Glomerular visceral epithelial cell (primary cell): ENCODE data around the gene CLIC6.

ENCODE experiments used
- DNase-seq: peaks from one replicate; pipeline ENCODE4 v3.0.0-alpha.2; 2016; ENCODE audit errors: extremely low spot score

The CLIC6 gene

DNA sequence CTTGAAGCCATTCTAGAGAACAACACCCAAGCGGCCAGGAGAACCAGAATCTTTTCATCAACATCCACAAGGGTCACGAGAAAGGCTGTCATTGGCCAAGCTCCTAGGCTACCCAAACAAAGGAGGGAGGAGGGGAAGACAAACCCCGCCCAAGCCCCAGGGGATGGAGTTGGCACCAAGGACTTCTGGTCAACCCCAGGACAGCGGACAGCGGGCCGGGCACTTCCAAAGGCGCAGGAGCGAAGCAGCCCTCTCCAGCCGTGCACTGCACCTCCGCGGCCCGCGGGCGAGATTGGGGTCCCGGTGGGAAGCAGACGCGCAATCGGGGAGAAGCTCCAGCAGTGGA is at the start of gene CLIC6:
Gene CLIC6 (plus strand): TSS at position 192 of the 346 bp plus-strand sequence. CDS start 395 bp downstream, outside the sequence.
- no peak for DNase-seq

DNA sequence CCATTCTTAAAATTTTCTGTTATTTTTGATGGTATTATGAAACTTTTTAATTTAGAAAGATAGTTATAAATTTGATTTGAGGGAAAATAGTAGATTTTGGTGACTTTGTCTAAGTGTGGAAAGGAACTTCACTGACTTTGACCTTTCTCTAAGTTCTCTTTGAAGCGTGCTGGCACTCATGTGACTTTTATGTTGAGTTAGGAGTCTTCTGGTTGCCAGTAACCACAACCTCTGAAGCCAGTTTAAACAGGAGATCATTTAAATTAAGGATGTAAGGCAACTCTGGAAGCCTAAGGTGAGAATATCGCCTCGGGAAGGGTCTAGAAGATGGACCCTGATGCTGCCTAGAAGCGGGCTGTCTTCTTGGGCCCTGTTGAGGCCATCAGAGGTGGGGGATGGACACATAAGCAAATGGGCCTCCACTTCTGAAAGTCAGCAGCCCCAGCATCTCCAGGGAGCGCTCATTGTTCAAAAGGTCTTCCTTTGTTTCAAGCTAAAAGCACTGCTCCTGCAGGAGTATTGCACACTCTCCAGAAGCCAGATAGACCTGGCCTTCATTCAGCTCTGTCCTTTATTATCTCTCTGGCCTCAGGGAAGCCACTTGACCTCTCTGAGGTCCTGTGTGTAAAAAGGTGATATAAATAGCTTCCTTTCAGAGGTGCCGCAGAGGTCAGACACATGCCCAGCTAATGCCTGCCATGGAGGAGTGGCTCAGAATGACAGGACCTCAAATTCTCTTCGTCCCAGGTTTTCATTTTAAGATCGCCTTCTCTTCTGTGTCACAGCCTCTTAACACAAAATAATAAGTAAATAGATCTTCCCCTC is 48.7 kb upstream of the CLIC6 start:
- DNase-seq = no peak

DNA sequence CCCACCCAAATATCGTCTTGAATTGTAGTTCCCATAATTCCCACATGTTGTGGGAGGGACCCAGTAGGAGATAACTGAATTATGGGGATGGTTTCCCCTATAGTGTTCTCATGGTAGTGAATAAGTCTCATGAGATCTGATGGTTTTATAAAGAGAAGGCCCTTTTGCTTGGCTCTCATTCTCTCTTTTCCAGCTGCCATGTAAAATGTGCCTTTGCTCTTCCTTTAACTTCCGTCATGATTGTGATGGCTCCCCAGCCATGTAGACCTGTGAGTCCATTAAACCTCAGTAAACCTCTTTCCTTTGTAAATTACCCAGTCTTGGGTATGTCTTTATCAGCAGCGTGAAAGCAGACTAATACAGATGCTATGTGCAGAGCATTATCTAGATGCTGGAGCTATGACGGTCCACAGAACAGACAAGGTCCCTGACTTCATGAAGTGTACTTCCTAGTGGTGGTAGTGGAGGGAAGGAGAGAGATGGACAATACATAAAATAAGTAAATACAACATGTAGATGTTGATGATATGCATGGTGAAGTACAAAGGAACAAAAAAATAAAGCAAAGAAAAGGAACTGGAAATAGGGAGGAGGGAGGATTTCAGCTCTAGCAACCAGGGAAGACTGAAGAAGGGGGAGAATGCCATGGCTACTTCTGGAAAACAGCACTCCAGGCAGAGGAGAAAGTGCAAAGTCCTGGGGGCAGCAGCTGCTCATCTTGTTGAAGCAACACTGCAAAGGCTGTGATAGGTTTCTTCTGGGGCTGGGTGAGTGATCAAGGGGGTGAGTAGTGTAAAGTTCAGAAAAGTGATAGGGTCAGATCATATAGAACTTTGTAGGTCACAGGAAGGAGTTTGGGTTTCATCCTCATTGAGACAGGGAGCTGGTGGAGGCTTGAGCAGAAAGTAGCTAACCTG is 47.1 kb upstream of the CLIC6 start:
- no peak for DNase-seq

DNA sequence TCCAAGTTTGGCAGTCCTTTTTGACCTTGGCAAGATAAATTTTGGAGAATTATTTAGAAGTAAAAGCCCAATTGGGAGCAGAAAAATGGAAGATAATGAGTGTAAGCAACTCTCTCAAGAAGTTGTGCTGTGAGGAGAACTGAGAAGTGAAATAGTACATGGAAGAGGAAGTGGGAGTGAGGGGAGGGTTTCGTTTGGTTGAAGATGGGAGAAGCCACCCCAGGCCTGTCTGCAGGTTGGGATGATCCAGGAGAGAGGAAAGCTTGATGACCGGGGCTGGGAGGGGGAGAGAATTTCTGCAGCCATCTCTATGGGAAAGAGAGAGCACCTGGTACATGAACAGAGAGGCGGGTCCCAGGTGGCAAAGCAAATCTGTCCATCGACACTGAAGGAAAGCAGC is 45.3 kb upstream of the CLIC6 start:
- no peak for DNase-seq

DNA sequence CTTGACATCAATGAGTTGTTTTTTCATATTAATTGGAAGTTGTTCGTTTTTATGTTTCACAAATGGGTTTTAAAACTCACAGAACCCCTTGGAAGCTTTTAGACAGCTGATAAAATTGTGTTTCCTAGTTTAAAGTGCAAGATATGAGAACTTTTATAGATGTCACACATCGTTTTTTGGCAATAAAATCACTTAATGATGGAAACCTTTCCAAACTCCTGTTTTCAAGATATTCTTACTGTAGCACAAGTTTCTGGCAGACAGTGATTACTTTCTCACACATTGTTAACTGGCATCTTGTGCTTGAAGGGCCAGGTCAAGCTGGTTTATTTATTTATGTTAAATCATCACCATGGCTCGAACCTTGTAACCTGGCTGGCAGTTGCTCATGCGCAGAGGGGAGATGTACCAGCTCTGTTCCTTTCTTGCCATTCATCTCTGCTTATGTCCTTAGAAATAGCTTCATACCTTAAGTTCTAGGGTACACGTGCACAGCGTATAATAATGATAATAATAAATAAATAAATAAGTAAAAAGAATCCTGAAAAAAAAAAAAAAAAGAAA is 43.7 kb upstream of the CLIC6 start:
- no peak for DNase-seq

DNA sequence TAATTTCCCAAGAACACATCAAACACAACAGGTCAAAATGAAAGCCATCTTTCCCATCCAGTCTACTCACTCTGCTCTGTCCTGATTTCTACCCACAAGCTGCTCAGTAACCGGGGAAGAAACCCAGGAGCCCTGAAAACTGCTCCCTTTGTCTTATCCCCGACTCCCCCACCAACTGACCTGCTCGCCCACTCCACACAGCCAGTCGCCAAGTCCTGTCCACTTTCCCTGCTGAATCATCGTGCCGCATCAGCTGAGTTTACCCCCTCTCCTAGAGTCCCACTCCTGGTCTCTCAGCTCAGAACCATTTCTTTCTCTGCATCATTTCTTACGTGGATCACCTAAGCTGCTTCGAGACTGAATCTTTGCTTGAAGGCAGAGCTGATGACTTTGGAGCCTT is 42.7 kb upstream of the CLIC6 start:
- no peak for DNase-seq

DNA sequence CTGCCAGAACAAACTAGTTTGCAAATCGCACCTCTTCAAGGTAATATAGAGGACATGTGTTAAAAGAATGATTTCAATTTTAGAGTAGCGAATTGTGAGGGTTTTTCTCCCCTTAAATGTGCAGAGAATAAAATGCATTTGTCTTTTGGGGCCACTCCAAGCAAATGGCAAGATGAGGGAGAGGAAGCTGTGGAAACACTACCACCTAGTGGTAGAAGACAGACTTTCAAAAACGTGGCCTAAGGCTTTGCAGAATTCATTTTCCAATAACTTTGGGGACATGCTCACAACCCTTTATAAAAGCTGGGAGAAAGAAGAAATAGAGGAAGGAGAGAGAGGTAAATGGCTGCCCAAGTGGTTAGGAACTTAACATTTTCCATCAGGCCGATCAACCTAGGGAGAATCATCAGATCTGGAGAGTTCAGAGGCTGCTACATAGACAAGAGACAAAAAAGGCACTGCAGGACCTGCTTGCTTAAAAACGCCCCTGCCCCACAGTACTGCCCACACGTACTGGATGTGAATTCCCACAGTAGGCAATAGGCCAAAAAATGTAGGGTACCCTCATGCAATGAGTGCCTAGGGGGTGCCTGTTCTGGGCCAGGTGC is 38.2 kb upstream of the CLIC6 start:
- peak; percentile 54 for DNase-seq

DNA sequence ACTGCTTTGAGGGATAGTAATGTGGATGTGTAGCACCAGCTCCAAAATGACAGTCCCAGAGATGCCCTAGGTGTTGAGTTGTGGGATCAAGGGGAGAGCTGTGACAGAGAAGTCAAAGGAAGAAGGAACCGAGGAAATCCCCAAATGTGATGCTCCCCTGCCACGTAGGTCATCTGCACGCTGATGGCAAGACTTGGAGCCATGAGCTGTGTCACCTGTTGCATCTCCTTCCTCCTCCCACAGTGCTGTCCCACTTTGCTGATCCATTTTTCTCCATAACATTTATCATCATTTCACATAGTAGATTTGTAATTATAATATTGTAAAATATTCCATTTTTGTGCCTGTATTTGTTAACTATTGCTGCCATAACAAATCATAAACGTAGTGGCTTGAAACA is 36.3 kb upstream of the CLIC6 start:
- DNase-seq = no peak

DNA sequence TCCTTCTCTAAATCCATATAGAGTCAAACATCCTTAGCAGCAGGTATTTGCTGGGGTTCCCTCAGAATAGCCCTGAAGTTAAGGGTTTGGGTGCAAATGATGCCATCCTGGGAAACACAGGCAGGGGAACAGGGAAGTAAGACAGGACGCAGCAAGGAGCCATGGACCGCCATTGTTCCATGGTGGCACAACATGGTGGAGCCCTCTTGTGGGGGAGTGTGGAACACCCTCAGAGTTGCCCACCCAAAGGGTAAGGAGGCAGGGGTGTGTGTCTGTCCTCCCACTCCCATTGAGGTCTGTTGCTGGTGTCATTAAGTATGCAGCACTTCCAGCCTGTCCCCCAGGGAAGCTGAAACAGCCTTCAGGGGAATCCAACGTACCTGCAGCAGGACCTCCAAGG is 33.5 kb upstream of the CLIC6 start:
- no peak for DNase-seq

DNA sequence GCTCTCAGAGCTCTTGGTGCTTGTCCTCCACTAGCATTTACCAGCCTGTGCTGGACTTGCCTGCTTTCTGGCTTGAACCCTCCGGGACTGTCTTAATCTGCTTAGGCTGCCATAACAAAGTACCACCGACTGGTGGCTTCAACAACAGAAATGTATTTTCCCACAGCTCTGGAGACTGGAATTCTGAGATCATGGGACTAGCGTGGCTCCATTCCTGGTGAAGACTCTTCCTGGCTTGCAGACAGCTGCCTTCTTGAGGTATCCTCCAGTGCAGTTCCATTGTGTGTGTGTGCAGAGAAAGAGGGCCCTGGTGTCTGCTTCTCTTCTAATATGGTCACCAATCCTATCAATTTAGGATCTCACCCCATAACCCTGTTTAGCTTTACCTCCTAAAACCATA is 31.8 kb upstream of the CLIC6 start:
- DNase-seq = no peak

DNA sequence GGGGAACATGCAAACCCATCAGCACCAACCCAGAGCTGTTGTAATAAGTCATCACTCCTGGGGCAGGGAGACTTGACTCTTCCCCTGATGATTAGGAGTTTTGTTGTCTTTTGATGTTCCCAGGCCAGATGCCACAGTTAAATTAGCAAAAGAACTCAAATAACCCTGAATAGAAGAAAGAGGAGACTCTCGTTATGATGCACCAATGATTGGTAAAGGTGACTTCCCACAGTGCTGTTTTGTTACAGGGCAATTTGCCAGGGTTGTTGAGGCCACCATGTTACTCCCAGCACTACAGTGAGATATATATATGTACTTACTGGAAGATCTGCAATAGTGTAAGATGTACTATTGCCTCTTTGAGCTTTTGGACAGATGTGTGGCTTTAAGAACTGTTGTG is 29.5 kb upstream of the CLIC6 start:
- no peak for DNase-seq

DNA sequence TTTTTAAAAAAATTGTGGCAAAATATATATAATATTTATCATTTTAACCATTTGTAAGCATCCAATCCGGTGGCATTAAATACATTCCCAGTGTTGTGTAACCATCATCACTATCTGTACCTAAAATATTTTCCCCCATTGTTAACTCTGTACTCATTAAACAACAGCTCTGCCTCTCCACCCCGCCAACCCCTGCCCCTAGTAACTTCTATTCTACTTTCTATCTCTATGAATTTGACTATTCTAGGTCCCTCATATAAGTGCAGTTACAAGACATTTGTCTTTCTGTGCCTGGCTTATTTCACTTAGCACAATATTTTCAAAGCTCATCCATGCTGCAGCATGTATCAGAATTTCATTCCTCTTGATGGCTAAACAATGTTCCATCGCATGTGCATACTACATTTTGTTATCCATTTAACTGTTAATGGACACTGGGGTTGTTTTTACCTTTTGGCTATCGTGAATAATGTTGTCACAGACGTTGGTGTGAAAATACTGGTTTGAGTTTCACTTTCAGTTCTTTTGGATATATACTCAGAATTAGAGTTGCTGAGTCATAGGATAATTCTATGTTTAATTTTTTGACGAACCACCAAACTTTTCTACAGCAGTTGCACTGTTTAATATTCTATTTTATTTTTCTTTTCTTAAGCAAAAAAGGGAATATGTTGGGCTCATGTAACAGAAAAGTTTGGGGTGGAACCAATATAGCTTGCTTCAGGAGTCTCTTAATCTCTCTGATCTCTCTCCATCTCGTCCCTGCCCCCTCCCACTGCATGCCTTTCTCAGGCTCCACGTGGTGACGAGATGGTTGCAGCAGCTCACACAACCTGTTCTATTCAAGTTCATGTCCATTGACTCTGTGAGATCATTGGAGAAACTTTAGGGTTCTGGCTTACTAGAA is 28.7 kb upstream of the CLIC6 start:
- DNase-seq = no peak

DNA sequence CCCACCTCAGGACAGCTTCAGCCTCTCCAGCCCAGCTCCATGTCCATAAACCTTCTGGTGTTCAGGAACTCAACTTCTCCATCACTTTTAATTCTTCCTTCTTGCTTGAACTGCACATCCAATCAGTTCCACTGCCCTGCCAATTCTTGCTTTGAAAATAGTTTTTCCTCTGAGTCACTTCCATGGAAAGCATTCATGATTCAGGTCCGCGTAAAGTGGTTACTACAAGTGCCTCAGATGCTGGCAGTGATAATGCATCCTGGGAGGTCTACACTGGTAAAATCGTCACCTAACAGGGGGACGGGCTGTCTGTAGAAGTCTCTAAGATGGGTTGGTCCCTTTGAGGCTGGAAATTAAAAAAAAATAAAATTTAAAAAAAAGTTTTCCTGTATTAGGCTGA is 27.9 kb upstream of the CLIC6 start:
- DNase-seq = peak; percentile 63

DNA sequence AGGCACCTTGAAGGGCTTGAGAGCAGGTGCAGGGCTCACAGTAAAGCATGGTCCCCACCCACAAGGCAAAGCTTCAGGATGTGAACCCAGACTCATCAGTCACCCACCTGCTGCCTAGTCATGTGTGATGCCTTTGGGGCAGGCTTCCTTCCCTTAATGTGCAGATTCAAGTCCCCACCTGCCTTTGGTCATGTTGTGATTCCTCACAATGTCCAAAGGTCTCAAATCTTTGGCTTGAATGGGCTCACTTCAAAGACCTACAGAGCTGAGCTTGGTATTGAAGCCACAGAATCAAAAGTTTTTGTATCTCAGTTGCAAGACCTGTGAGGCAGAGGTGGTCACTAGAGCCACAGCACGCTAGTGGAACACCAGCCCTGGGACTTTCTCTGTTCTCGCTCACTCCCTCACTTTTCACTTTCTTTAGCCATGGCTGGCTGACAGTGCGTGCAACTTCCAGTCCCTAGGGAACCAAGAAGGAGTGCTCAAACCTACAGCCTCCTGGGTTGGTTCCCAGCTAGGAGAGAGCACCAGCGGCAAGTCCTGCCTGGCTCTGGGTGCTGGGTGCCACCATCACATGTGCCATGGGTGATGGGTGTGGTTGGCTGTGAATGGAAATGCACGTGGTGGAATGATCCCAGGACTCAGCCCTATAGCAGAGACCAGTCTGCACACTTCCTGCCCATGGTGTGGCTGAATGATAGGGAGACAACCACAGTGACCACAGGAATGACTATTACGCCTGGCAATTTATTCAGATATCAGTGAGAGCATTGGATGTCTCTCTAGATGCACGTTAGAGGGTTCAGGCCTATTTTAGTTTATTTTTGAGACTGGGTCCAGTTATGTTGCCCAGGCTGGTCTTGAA is 26.4 kb upstream of the CLIC6 start:
- peak; percentile 69 for DNase-seq

DNA sequence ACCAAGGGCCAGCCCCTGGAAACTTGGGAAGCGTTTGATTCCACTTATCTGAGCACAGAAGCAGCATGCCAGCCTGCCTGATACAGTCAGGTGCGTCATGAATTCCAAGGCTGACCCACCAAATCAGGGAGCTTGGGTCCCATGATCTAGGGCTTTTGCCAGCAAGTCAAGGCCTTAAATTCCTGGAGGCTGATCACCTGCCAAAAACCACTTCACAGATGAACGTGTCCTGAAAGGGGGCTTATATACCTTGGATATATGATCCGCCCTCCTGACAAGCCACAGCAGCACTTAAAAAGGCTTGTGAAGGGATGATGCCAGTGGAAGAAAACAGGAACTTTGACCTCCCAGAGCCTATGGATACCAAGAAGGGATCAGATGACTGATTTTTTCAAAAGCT is 24.0 kb upstream of the CLIC6 start:
- no peak for DNase-seq

DNA sequence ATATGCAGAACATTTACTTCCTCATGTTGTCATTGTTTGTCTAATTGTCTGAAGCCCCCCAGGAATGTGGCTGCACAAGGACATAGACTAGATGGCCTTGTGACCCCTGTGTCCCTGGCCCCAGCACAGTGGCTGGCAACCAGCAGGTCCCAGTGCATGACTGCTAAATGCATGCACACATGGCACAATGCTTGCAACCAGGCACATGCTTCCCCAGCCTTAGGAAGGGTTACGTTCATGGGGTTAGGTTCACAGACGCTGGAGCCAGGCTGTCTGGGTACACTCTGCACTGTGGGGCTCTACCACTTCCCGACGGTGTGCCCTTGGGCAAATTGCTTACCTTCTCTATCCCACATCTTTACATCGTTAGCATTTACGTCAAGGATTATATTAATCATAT is 21.2 kb upstream of the CLIC6 start:
- DNase-seq = no peak

DNA sequence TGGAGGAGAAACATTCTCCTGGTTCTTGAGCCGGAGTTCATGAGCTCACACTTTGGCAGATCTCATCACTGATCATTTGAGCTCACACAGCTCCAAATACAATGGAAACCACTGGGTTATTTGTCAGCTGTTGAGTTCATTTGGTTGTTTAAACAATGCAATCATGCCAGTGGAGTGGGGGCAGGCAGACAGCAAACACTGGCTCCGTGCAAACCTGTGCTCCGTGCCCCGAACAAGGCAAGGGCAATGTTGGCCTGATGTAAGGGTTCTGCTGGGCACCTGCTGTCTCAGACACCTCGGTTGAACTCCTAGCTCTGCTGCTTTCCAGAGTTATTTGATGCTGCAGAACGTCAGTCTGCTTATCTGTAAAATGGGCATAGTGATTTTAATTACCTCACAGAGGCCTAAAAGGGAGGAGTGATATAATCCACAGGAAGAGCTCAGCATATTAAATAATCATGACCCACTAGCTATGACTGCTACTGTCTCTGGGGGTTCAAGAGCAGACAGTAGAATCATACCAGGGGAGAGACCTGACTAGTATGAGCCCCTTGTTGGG is 20.0 kb upstream of the CLIC6 start:
- DNase-seq = no peak

DNA sequence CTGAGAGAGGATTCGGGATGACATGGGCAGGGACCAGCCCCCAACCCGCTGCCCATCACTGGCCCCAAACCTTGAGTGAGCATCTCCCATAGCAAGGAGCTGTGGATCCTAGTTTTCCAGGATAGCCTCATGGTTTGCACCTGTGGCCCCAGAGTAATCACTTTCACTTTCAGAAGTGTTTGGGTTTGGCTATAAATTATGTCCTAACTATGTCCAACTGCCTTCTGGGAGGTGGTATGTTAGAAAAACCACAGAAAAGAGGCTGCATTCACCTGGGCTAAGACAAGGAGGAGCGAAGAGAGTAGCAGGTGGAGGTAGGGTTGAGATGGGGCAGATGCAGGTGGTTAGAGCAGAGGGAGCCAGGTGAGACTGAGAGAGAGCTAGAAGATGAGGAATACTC is 19.4 kb upstream of the CLIC6 start:
- DNase-seq = no peak

DNA sequence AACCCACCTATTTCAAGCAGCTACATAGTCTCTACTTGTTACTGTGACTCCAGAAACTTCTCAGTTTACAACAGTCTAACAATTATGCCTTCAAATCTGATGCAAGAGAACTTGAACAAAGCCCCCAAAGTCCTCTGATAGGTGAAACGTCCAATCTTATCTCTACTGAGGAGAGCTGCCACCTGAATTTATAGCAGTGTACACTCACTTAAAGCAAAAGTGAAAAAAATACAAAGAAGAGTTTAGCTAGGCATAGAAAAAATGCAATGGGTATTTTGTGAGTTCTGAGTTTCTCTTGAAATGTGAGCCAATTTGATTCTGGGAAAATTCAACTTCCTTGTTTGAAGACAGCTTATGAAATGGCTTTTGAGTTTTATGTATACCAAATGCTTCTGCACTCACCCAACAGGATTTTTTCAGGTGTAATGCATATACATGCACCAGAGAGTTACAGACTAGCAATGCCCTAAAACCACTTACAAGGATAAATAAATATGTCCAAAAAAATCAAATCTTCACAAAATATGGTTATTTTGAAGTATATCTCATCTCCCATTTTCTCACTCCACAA is 17.8 kb upstream of the CLIC6 start:
- DNase-seq = no peak

DNA sequence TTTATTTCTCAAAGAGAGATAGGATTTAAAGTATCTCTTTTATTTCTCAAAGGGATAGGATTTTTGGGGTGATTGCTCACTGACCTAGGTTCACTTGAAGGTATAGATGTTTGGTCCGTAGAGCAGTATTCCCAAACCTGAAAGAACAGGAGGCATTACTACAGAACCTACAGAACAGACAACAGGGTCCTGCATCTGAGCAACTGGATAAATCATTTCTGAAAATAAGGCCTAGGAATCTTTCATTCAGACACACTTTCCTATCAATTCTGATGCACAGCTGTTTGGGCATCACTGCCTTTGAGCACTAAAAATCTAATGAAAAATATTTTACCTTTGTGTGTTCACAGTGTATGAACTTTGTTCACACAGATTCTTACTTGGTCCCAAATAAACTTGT is 17.2 kb upstream of the CLIC6 start:
- DNase-seq = no peak
